22Rv1 (cell line): ENCODE data around the gene TREM2.

Experiments
- ZFX ChIP-seq: fragments of 450-650 bp; IDR thresholded peaks from 2 replicates; pipeline ENCODE4 v1.6.1; 2017; ENCODE audit warnings: antibody characterized with exemption, borderline replicate concordance
- TF ChIP-seq, protein P1 (sequence below): fragments of 450-650 bp; IDR thresholded peaks from 2 replicates; pipeline ENCODE4 v1.5.1; 2017; ENCODE audit warnings: mild to moderate bottlenecking

DNA sequence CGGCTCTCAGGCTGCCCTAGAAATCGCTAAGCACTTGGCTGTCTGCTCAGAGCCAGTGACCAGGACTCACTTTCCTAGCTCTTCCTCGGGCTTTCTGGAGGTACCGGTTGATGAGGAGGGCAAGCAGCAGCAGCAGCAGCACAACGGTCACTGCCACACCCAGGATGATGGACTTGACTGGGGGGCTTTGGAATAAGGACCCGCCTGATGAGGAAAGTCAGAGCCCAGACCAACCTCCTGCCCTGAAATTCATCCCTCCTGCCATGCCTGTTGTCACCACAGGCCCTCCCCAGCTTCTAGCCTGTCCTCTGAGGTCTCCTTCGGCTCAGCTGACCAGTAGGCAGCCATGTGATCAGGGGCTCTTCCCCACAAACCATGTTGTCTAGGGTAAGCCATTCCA lies 21.8 kb upstream of the TREM2 start:
- TF ChIP-seq, protein P1, sequence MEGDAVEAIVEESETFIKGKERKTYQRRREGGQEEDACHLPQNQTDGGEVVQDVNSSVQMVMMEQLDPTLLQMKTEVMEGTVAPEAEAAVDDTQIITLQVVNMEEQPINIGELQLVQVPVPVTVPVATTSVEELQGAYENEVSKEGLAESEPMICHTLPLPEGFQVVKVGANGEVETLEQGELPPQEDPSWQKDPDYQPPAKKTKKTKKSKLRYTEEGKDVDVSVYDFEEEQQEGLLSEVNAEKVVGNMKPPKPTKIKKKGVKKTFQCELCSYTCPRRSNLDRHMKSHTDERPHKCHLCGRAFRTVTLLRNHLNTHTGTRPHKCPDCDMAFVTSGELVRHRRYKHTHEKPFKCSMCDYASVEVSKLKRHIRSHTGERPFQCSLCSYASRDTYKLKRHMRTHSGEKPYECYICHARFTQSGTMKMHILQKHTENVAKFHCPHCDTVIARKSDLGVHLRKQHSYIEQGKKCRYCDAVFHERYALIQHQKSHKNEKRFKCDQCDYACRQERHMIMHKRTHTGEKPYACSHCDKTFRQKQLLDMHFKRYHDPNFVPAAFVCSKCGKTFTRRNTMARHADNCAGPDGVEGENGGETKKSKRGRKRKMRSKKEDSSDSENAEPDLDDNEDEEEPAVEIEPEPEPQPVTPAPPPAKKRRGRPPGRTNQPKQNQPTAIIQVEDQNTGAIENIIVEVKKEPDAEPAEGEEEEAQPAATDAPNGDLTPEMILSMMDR, result no peak
- TF ChIP-seq ZFX, result no peak
